ENCODE measurements around the gene RIPOR2.
"Not testable (repeated sequence)": the region's sequence is repeated elsewhere in the genome, so short reads cannot be mapped to it uniquely, and the experiment has no call there.

RIPOR2 gene

DNA sequence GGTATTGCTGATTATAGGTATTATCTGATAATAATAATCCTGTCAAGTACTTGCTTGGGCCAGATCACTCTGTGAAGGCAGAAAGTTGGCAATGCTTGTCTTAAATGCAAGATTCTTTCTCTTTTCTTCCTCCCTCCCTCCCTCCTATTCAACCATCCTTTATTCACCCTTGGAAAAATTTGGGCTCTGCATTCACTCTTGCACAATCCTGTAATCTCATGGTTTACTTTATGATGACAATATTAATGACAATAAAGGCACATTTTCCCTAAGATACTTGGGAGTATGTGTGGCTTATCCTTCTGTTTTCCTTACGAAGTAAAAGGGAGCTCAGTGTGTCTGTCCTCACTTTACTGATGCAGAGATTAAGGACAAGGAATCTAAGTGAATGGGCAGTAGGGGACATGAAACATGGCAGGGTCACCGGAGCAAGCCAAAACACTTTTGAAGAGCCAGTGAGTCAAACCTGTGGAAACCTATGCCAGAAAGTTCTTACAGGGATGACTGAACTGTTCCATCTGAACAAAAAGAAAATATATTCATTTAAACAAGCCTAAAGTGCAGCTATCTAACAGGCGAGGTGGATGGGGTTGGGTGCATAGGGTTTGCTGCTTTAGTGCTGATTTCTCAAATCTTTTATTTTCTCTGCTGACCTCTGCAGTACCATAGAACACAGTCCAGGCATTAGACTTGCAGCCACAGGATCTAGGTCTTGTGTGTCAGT is 14.6 kb upstream of the RIPOR2 start:
- FAIRE-seq, result no peak

GRCh38 chr6:24949020-24949569 is 13.3 kb upstream of the RIPOR2 start:
- no peak for FAIRE-seq

DNA sequence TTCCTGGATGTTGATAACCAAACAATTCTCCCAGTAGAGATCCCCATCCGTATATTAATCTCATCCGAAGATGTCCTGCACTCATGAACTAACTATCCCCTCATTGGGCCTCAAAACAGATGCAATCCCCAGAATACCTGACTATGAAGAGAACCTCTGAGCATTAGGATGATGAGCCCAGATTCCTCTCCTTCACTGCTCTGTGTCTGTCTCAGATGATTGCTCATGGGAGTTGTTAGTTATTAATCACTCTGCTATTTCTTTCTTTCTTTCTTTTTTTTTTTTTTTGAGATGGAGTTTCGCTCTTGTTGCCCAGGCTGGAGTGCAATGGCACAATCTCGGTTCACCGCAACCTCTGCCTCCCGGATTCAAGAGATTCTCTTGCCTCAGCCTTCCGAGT is 12.5 kb upstream of the RIPOR2 start:
- FAIRE-seq, result not testable (repeated sequence)

- no peak for FAIRE-seq
Observed at GRCh38 chr6:24947636-24948035, 11.9 kb upstream of the RIPOR2 start.

DNA sequence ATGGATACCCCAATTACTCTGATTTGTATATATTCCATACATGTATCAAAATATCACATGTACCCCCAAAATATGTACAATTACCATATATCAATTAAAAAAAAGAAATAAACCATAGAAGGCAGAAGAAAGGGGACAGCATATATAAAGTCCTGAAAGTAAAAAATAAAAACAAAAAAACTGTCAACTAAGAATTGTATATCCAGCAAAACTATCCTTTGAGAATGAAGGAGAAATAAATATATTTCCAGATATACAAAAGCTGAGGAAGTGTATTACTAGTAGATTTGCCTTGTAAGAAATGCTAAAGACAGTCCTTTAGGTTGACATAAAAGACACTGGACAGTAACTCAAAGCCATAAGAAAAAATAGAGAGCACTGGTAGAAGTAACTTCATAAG is 9.3 kb upstream of the RIPOR2 start:
- FAIRE-seq, result no peak

GRCh38 chr6:24943774-24944173 is 8.0 kb upstream of the RIPOR2 start:
- FAIRE-seq, result no peak

DNA sequence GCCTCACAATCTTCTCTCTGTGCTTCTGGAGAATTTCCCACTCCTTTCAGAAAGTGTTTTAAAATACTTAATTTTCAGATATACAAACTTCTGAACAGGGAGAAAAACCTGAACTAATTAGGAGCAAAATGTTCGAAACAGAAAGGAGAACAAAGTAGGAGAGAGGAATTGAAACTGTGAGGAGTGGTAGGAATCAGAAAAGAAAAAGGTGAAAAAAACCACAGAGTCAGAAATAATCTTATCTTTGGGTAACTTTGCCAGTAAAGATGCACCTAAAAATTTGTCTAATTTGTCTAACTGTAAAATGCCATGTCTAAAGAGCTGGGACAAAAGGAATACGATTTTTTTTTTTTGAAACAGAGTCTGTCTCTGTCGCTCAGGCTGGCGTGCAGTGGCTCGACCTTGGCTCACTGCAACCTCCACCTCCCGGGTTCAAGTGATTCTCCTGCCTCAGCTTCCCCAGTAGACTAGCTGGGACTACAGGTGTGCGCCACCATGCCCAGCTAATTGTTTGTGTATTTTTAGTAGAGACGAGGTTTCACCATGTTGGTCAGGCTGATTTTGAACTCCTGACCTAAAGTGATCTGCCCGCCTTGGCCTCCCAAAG is 4.7 kb upstream of the RIPOR2 start:
- no peak for FAIRE-seq

DNA sequence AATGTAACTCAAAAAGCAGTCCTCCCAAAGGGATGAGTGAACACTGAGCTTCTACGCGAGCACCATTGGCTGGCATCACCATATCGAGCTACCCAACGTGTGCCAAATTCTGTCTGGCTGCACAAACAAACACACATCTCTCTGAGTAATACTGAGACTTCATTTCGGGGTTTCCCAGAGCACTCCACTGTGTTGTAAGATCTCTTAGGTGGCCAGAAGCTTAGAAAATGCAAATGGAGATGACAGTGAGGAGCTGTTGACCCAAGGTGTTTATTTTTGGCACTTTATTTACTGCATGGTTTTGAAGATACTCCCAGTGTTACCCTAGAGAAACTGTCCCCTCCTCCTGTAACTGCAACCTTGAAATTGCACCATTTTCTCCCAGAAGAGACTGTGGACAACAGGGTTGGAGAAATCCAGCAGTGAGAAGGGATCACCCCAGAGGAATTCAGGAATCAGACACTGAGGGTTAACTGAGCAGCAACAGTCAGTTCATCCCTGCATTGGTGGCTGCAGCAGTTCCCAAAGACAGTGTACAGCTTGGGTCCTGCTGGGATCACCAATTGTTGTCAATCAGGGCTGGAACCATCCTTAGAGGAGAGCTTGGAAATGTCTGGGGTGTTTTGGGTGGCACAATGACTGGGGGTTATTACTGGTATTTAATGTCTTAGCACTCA is 1.0 kb upstream of the RIPOR2 start:
- FAIRE-seq, result no peak

DNA sequence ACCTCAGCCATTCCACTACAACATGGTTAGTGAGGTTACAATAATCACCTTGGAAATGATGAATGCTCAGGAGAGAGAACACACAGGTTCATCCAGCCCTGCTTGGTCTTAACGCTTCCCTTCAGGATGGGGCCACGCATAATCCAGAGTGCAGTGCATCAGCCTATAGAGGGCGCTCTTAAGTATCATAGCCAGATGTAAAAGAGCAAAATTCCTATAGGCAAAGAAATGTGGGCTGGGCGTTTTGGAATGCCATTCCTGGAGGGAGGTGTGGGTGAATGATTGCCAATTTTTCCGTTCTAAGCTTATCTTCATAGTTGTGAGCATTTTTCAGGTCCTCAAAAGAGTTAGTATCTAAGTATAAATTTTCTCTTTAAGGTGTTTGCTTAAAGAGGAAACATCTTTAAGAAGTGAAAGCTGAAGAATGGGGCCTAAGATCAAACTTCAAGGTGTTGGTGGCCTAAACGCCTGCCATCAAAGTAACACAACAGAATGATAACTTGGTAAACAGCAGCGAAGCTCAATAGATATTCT is 1.8 kb downstream of the RIPOR2 start:
- no peak for FAIRE-seq

GRCh38 chr6:24933266-24933665 is 2.5 kb downstream of the RIPOR2 start:
- FAIRE-seq, result no peak

GRCh38 chr6:24932832-24933231 is 2.9 kb downstream of the RIPOR2 start:
- FAIRE-seq, result no peak

DNA sequence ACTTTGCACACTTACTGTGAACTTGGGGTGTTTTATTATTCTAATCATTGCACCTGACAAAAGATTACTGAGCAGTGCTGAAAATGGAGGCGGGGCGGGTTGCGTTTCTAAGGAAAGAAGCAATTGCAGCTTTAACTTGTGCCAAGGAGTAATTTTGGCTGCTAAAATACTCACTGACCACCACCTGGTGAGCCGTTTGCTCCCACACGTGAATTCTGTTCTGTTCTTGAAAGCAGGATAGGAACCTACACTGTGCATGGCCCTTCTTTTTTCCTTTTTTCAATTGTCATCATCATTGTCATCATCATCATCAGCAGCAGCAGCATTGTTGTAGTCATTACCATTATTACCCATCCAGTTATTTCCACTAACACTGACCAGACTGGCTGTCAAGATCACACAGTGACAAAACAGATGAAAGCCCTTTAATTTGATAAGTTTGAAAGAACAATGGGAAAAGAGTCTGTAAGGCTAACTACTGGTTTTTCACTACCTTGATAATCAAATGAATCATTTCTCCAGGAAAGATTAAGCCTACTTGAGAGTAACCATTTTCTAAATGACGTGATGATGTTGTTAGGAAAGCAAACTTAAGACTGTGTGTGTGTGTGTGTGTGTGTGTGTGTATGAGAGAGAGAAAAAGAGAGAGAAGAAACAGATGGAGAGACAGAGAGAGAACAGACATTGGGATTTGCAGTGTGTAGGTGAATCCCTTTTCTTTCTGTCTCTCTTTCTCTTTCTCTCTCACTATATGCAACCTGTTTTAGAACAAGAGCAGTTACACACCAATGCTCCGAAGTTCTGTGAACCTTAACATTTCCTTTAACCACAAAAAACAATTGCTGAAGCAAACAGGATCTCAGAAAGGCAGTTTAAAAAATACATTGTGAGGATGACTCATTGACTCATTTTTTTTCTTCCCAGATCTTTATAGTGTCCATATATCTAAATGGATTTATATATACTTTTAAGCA is 3.8 kb downstream of the RIPOR2 start:
- FAIRE-seq, result no peak

GRCh38 chr6:24931296-24931695 is 4.5 kb downstream of the RIPOR2 start:
- FAIRE-seq, result no peak

DNA sequence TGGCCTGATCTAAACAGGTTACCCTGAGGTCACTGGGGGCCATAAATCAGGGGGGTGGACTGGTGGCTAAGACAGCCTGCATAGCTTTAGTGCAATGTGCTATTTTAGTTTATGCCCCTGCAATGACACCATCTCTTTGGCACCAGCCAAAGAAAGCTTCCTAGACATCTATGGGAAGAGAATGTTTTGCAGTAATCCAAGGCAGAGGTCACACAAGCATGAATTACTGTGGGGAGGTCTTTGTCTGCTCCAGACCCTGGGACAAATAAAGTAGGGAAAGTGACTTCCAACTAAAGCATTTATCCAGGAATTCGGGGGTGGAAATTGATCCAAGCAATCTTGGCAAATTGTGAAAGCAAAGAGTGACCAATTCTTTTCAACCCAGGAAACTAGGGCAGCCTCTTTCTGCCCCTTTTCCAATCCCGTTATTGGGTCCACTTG is 5.3 kb downstream of the RIPOR2 start:
- FAIRE-seq, result no peak

- no peak for FAIRE-seq
Observed at GRCh38 chr6:24929242-24929641, 6.5 kb downstream of the RIPOR2 start.

GRCh38 chr6:24927985-24928745 is 7.6 kb downstream of the RIPOR2 start:
- no peak for FAIRE-seq

DNA sequence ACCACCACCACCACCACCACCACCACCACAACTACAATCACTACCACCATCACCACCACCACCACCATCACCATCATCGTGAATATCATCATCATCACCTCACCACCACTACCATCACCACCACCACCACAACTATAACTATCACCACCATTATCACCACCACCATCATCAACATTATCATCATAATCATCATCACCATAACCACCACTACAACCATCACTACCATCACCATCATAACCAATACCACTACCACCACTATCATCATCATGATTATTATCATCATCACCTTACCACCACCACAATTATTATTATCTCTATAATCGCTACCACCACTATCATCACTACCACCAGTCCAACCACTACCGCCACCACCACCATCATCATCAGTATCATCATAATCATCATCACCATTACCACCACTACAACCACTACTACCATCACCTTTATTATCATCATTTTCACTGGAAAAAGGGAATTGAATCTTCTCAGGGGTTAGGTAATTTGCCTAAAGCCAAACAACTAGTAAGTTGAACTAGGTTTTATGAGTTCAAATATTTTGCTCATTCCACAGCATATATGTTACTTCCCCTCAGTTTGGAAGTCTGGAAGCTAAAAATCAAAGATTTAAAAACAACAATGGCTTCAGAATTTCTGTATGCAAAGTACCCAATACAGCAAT is 8.3 kb downstream of the RIPOR2 start:
- FAIRE-seq, result no peak

DNA sequence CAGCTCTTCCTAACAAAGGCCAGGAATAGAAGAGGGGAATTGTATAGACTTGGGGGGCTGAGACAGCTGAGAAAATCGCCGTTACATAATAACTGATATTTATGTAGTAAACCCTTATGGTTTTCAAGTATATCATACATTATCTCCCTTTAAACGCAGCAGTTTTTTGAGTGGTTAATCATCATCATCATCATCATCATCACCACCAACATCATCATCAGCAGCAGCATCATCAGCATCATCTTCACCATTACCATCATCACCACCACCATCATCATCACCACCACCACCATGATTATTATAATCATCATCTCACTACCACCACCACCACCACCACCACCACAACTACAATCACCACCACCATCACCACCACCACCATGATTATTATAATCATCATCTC is 9.1 kb downstream of the RIPOR2 start:
- not testable (repeated sequence) for FAIRE-seq

GRCh38 chr6:24926192-24926591 is 9.6 kb downstream of the RIPOR2 start:
- no peak for FAIRE-seq

DNA sequence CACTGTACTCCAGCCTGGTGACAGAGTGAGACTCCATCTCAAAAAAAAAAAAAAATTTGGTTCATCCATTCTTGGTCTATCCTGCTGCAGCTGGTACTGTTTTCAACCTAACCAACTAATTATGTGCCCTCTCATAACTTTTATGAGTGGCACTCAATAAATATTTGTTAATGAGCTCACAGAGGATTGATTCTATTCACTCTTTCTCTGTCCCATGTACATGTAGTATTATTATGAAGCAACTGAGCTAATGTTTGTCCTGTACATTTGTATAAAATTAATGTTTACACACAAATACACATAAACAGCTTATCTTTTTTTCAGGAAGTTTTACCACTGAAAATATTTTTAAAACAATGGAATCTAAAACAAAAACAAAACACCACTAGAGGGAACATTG is 10.1 kb downstream of the RIPOR2 start:
- no peak for FAIRE-seq
